Prostate gland (tissue), 2 donors: ENCODE results near the gene AMIGO1.

ENCODE experiments used
- POLR2A ChIP-seq: fragments of 450-650 bp; IDR thresholded peaks from one replicate; pipeline ENCODE4 v1.6.1; 2016; ENCODE audit warnings: antibody characterized with exemption, mild to moderate bottlenecking
- POLR2AphosphoS5 ChIP-seq: sonication (generic); formaldehyde crosslinking; IDR thresholded peaks from one replicate; pipeline ENCODE4 v1.6.1; 2017; ENCODE audit warnings: antibody characterized with exemption
- TF ChIP-seq, protein P1 (sequence below), 4 experiments: fragments of 200-600 bp in 2 of 4; fragments of 450-650 bp in 2 of 4; sonication (generic) in 2 of 4; IDR thresholded peaks; 1 replicate in 3 of 4; 2 replicates in 1 of 4; pipeline ENCODE4 v1.5.1; 2016 to 2019; ENCODE audit warnings: antibody characterized with exemption in 4 of 4, mild to moderate bottlenecking in 2 of 4, moderate library complexity in 2 of 4

GRCh38 chr1:109543283-109543987 is 33.9 kb upstream of the AMIGO1 start:
- TF ChIP-seq POLR2A = no peak
- TF ChIP-seq, protein P1, sequence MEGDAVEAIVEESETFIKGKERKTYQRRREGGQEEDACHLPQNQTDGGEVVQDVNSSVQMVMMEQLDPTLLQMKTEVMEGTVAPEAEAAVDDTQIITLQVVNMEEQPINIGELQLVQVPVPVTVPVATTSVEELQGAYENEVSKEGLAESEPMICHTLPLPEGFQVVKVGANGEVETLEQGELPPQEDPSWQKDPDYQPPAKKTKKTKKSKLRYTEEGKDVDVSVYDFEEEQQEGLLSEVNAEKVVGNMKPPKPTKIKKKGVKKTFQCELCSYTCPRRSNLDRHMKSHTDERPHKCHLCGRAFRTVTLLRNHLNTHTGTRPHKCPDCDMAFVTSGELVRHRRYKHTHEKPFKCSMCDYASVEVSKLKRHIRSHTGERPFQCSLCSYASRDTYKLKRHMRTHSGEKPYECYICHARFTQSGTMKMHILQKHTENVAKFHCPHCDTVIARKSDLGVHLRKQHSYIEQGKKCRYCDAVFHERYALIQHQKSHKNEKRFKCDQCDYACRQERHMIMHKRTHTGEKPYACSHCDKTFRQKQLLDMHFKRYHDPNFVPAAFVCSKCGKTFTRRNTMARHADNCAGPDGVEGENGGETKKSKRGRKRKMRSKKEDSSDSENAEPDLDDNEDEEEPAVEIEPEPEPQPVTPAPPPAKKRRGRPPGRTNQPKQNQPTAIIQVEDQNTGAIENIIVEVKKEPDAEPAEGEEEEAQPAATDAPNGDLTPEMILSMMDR (IDR thresholded peaks at IDR 0.05) = no peak
- no peak for TF ChIP-seq POLR2AphosphoS5
